H7 (cell line): Measurements from ENCODE around the gene NCKAP5. TPM values are rescaled to one million over a fixed set of nuclear protein-coding genes. Genes with fewer than 3 reads are reported as not detected.

Source experiments
- DNase-seq: peaks from one replicate; pipeline ENCODE4 v3.0.0; 2012
- H3K27me3 ChIP-seq: 2 replicates; pipeline ENCODE4 v1.6.0; 2011; ENCODE audit warnings: mild to moderate bottlenecking, low read length; ENCODE audit not compliant: control insufficient read depth, insufficient read depth
- H3K36me3 ChIP-seq: replicated peaks from 2 replicates; pipeline ENCODE4 v1.5.1; 2011; ENCODE audit warnings: low read length; ENCODE audit not compliant: control insufficient read depth, insufficient read depth
- H3K4me3 ChIP-seq: 2 replicates; pipeline ENCODE4 v1.5.1; 2011; ENCODE audit warnings: low read depth, mild to moderate bottlenecking, control low read depth, low read length, moderate library complexity; ENCODE audit not compliant: insufficient read depth
- total RNA-seq: library from RNA; depleted of rRNA; stranded (reverse); fragments of >200 nt; shearing (Covaris generic); gene quantifications from 2 replicates; pipeline ENCODE4 v1.2.3, GENCODE V29; 2014

Gene NCKAP5
- total RNA-seq, 1 experiment from 2014 or later = 0.55 TPM

GRCh38 chr2:133109772-133110171, 458.5 kb downstream of the NCKAP5 start:
- DNase-seq = no peak
- Histone ChIP-seq H3K36me3 (no peaks in the 10 kb centered on the region), H3K27me3 (no peaks in the 10 kb centered on the region)

GRCh38 chr2:133107058-133107815, 461.0 kb downstream of the NCKAP5 start:
- no peaks in the 10 kb centered on the region for H3K27me3 ChIP-seq
- H3K36me3 ChIP-seq = no peaks in the 10 kb centered on the region
- DNase-seq = no peak
- no peak overlapping the region for H3K4me3 ChIP-seq

More at GRCh38 chr2:133109772-133110171, 458.5 kb downstream of the NCKAP5 start:
- no peak overlapping the region for H3K4me3 ChIP-seq

GRCh38 chr2:133104871-133105270, 463.4 kb downstream of the NCKAP5 start:
- Histone ChIP-seq H3K4me3 (no peak overlapping the region), H3K27me3 (no peaks in the 10 kb centered on the region), H3K36me3 (no peaks in the 10 kb centered on the region)
- no peak for DNase-seq

DNA sequence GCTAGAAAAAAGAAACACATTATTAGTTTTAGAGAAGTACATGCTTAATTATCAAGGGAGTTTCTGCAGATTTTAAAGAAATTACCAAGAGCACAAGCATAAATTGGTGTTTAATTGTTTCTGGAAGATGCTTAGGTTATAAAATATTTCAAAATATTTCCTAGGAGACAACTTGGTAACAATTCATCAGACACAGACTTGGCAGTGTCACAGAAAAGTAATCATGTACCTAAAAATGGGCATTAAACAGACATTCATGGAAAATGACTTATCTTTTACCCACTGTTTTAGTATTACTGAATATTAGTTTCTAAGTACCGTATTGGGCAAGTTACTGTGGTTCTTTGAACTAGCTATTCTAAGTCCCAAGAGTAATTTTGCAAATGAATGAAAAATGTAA, 469.5 kb downstream of the NCKAP5 start:
- no peak overlapping the region for H3K4me3 ChIP-seq
- H3K27me3 ChIP-seq = no peaks in the 10 kb centered on the region
- no peaks in the 10 kb centered on the region for H3K36me3 ChIP-seq
- DNase-seq = no peak

- DNase-seq = no peak
- no peak overlapping the region for H3K4me3 ChIP-seq
- H3K27me3 ChIP-seq = no peaks in the 10 kb centered on the region
- H3K36me3 ChIP-seq = no peaks in the 10 kb centered on the region
Measured at GRCh38 chr2:133097666-133098065, 470.6 kb downstream of the NCKAP5 start.

- no peak for DNase-seq
- no peaks in the 10 kb centered on the region for H3K36me3 ChIP-seq
- H3K4me3 ChIP-seq = no peak overlapping the region
- H3K27me3 ChIP-seq = no peaks in the 10 kb centered on the region
Measured at GRCh38 chr2:133092571-133092970, 475.7 kb downstream of the NCKAP5 start.

DNA sequence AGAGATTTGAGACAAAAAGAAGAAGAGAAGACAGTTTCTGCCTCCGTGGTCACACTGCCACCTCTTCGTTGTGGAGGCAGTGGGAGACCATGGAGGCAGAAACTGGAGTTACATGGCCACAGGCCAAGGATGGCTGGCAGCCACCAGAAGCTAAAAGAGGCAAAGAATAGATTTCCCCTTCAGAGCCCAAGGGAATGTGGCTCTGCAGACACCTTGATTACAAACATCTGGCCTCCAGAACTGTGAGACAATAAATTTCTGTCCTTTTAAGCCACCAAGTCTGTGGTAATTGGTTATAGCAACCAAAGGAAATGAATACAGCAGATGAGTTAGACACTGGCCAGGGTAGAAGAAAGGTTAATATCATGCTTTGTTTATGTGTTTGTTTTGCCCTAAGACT, 477.9 kb downstream of the NCKAP5 start:
- Histone ChIP-seq H3K36me3 (no peaks in the 10 kb centered on the region), H3K4me3 (no peak overlapping the region), H3K27me3 (no peaks in the 10 kb centered on the region)
- no peak for DNase-seq

DNA sequence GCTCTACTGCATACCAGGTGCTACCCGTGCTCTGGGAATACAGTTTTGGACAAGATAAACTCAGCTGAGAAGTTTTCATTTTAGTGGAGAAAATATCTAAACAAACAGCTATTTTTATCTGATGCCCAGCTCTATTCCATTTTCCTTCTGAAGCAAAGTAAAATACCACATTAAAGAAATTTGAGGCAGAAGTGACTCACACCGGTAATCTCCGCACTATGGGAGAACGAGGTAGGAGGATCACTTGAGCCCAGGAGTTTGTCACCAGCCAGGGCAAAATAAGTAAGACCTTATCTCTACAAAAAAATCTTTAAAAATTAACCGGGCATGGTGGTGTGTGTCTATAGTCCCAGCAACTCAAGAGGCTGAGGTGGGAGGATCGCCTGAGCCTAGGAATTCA, 482.1 kb downstream of the NCKAP5 start:
- no peak for DNase-seq
- H3K27me3 ChIP-seq = no peaks in the 10 kb centered on the region
- no peaks in the 10 kb centered on the region for H3K36me3 ChIP-seq
- no peak overlapping the region for H3K4me3 ChIP-seq

GRCh38 chr2:133085646-133086045, 482.6 kb downstream of the NCKAP5 start:
- Histone ChIP-seq H3K4me3 (no peak overlapping the region), H3K27me3 (no peaks in the 10 kb centered on the region), H3K36me3 (no peaks in the 10 kb centered on the region)
- no peak for DNase-seq

DNA sequence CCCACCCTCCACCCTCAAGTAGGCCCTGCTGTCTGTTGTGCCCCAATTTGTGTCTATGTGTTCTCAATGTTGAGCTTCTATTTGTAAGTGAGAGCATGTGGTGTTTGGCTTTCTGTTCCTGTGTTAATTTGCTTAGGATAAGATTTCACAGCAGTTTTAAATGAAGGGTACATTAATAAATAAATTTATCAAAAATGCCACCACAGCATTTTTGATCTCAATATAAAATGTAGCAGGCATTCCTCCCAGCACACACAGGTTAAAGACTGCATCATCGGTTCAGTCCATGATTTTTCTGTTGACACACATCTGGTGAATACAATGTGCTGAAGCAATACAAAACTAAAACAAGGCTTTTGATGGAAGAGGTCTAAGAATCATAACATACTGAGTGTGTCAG, 486.2 kb downstream of the NCKAP5 start:
- H3K27me3 ChIP-seq = no peaks in the 10 kb centered on the region
- no peak for DNase-seq
- no peak overlapping the region for H3K4me3 ChIP-seq
- H3K36me3 ChIP-seq = no peaks in the 10 kb centered on the region

- H3K4me3 ChIP-seq = no peak overlapping the region
- H3K27me3 ChIP-seq = no peaks in the 10 kb centered on the region
- no peak for DNase-seq
- H3K36me3 ChIP-seq = no peaks in the 10 kb centered on the region
Measured at GRCh38 chr2:133080822-133081221, 487.4 kb downstream of the NCKAP5 start.

DNA sequence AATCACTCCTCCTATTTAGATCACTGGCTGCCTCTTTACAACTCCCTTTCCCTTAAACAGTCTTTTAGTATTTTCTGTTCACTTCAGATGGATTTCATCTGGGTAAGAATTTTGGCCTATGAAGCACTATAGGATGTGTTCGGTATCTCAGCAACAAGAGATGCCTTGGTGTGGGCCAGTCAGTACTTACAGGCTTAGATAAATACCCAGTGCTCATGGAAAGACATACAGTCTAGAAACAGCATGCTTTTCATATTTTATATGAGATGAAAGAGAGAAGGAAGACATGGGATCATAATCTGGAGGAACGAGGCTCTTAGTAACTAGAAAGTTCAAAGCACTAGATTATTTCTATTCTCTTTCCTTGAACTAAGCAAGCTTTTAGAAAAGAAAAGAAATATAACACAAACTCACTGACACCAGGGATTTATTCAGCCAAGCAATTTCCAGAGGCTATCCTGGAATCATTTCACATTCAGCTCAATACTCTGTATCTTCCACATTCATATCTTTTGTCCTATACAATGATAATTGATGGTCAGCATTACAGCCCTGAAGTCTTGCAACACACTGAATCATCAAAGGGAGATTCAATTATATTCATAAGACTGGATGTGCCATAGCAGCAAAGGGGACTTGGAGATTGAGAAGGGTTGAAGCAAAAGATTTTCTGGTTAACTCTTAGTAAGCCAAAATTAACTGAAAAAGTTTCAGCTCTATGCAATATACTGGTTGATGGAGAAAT, 489.4 kb downstream of the NCKAP5 start:
- Histone ChIP-seq H3K27me3 (no peaks in the 10 kb centered on the region), H3K36me3 (no peaks in the 10 kb centered on the region), H3K4me3 (no peak overlapping the region)
- DNase-seq = no peak

DNA sequence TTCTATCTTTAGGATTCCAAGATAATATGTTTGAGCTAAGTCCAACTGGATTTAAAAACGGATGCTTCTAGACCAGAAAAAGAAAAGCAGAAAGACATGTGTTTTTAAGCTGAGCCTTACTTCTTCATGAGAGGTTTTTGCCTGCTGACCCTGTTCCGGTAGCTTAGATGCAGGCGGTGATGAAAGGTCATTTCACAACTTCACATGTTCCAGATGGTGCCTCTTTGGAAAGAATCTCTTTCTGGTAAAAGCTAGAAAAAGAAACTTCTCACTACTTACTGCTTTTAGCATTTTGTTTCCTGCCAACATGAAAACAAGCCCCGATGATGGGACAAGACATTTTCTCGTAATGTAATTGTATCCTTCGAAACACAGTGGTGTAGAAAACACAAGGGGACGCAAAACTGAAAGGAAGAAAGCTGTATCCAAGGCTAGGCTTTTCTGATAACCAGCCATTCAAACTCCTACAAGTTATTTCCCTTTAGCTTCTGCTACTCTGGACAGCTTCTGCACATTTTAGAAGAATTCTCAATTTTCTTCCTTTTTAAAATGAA, 490.9 kb downstream of the NCKAP5 start:
- no peaks in the 10 kb centered on the region for H3K27me3 ChIP-seq
- H3K36me3 ChIP-seq = no peaks in the 10 kb centered on the region
- no peak for DNase-seq
- H3K4me3 ChIP-seq = no peak overlapping the region

GRCh38 chr2:133072837-133073694, 495.2 kb downstream of the NCKAP5 start:
- Histone ChIP-seq H3K4me3 (no peak overlapping the region), H3K36me3 (no peaks in the 10 kb centered on the region), H3K27me3 (no peaks in the 10 kb centered on the region)
- no peak for DNase-seq
